Psoas muscle (tissue), 8 donors: ENCODE measurements around the gene GABRR1. TPM values are rescaled to one million over a fixed set of nuclear protein-coding genes. Genes with fewer than 3 reads are reported as not detected.
A peak's percentile ranks its signal among the peaks of the same experiment; 100 is the strongest.

Experiments
- ATAC-seq, 4 donors: fragments of 200-7000 bp; cut with Tn5 transposase; one replicate each; pipeline ENCODE4 v1.9.1; 2020; ENCODE audit warnings: moderate library complexity in 3 of 4, mild to moderate bottlenecking in 2 of 4
- DNase-seq, 2 donors: peaks; one replicate each; pipeline ENCODE4 v3.0.0-alpha.2; 2020
- H3K27ac ChIP-seq: fragments of 200-600 bp; one replicate; pipeline ENCODE4 v1.8.0; 2022
- H3K27me3 ChIP-seq, 3 donors: fragments of 200-600 bp in 1 of 3; one replicate each; pipeline versions ENCODE4 v1.6.1 to v1.8.0; 2013 to 2022; ENCODE audit warnings: low read length in 2 of 3, mild to moderate bottlenecking in 2 of 3, moderate library complexity in 1 of 3; ENCODE audit not compliant: insufficient read depth in 3 of 3
- H3K36me3 ChIP-seq, 2 donors: fragments of 200-600 bp in 1 of 2; one replicate each; pipeline versions ENCODE4 v1.6.1 to v1.8.0; 2013 to 2022; ENCODE audit warnings: low read depth in 1 of 2, mild to moderate bottlenecking in 1 of 2, moderate library complexity in 1 of 2; ENCODE audit not compliant: insufficient read depth in 1 of 2
- H3K4me1 ChIP-seq: fragments of 200-600 bp; one replicate; pipeline ENCODE4 v1.8.0; 2022
- H3K4me3 ChIP-seq: fragments of 200-600 bp; one replicate; pipeline ENCODE4 v1.8.0; 2022; ENCODE audit warnings: mild to moderate bottlenecking
- H3K9me3 ChIP-seq: fragments of 200-600 bp; one replicate; pipeline ENCODE4 v1.8.0; 2022
- WGBS, 3 donors: extraction: QIAGEN DNeasy Blood & Tissue Kit; methylation state at CpG; one replicate each; pipeline versions ENCODE4 v1.1.6 to v1.1.7; 2013; 5-methylcytosine and 5-hydroxymethylcytosine counted together
- intact Hi-C, 2 donors: fragments of 100-400 bp; cut with DNase I; formaldehyde crosslinking; loops; one replicate each; pipeline versions ENCODE4 v1.11.0 to v1.14.2; 2022
- polyA plus RNA-seq, 3 donors: library from polyadenylated mRNA; stranded (reverse); fragments of 200-250 nt; gene quantifications; one replicate each; pipeline ENCODE4 v1.2.3, GENCODE V29; 2013
- total RNA-seq, 4 donors: library from RNA; stranded (reverse); fragmentation: NEBNext Ultra II Directional in 2 of 4; extraction: Animal tissue kit (Norgen Biotek cat#: 25700) in 2 of 4; gene quantifications; one replicate each; pipeline versions ENCODE4 v1.2.1 to v1.2.4, GENCODE V29; 2021 to 2023
- TF ChIP-seq, protein P1 (sequence below): fragments of 200-600 bp; IDR thresholded peaks from one replicate; pipeline ENCODE4 v1.8.0; 2022; ENCODE audit warnings: antibody characterized with exemption
- donor health status: healthy with polysubstance abuse.
- donor health status: DM: no; HTN: no; CAD: no; lungs with moderate emphysema.
- donor health status: Bipolar disorder and iron deficiency.
- donor health status: healthy.
- donor health status: DM: yes; HTN: yes; CAD: no.
- donor health status: DM: no; HTN: no; CAD: no.
- donor health status: DM: no; HTN: no; CAD: no.
- donor health status: DM: yes; HTN: yes; CAD: no.

Gene GABRR1
- total and polyA plus RNA-seq, 7 donors: 0.04 to 0.15 (median 0.10) TPM; not detected in 3

DNA sequence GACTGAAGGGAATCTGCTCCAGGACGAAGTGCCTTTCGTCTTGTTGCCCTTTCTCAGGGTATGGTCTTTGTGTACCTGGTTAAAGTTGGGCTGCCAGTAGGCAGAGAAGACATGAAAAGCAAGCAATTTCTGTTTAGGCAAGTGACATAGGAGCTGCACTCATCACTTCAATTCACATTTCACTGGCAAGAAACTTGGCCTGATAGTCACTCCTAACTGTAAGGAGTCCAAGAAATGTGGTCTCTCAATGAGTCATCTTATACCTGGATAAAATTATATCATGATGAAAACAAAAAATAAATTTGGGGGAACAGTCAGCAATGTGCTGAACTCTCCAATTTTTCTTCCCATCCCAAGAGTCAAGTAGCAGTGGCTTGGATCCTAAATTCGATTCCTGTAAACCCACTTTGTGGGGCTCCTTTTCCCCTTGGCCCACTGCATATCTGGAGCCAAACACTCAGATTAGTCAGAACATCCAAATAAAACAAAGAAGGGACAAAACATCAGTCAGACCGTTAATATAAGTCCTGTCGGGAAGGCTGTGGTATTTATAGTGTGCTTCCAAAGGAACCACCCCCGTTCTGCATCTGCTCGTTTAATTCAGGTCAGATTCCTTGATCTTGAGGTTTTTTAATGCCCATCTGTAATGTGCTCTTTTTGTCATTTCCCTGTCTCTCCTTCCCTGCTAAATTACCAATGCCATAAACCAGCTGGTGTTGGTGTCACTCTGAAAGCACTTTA lies 5.0 kb upstream of the GABRR1 start:
- intact Hi-C loops: no loop called here
- TF ChIP-seq, protein P1, sequence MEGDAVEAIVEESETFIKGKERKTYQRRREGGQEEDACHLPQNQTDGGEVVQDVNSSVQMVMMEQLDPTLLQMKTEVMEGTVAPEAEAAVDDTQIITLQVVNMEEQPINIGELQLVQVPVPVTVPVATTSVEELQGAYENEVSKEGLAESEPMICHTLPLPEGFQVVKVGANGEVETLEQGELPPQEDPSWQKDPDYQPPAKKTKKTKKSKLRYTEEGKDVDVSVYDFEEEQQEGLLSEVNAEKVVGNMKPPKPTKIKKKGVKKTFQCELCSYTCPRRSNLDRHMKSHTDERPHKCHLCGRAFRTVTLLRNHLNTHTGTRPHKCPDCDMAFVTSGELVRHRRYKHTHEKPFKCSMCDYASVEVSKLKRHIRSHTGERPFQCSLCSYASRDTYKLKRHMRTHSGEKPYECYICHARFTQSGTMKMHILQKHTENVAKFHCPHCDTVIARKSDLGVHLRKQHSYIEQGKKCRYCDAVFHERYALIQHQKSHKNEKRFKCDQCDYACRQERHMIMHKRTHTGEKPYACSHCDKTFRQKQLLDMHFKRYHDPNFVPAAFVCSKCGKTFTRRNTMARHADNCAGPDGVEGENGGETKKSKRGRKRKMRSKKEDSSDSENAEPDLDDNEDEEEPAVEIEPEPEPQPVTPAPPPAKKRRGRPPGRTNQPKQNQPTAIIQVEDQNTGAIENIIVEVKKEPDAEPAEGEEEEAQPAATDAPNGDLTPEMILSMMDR: no peak
- H3K36me3 ChIP-seq: no peaks in the 10 kb centered on the region
- no peak overlapping the region for H3K4me3 ChIP-seq
- H3K9me3 ChIP-seq: no peaks in the 10 kb centered on the region
- H3K27me3 ChIP-seq: no peaks in the 10 kb centered on the region
- H3K27ac ChIP-seq: peak overlapping the region; percentile 25
- 23 to 33% (median 30%) methylated on average over 7 of the region's 7 CpGs for WGBS, 3 donors
- DNase-seq (no peak), ATAC-seq (peak; percentile 53 to 89 (median 82))
- peaks cover 18% of the 10 kb centered on the region for H3K4me1 ChIP-seq

DNA sequence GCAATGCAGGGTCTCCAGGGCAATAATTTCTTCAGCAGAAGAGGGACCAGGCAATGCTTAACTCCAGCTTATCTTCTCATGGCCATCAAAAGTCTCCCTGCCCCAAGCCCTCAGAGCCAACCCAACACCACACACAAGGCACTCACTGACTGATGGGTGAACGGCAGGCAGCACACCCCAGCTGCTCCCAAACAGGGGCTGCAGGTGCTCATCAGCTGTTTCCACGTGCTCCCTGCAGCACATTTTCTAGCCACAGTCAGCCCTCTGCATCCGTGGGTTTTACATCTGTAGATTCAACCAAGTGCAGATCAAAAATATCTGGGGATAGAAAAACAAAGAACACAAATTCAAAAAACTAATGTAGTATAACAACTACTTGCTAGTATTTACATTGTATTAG lies 4.0 kb upstream of the GABRR1 start:
- TF ChIP-seq, protein P1: no peak
- DNase-seq: no peak
- WGBS, 3 donors: 67 to 85% (median 69%) methylated on average over 3 of the region's 3 CpGs

DNA sequence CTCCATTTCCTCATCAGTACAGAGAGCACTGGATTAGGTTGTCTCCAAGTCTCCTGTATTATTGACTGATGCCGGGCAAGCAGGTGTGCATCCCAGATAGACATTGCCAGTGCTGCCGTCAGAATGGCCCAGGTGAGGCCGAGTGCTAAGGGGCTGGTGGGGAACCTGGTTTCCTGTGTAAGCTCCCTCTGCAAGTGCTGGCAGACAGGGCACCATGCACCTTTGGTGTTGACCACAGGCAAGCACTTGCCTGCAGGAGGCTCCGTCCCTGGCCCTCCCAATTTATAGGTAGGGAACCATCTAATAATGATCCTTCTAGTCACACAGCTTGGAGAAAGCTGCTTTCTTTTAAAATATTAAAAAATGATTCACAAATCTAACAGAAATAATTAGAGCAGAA lies 747 bp downstream of the GABRR1 start:
- Histone ChIP-seq H3K36me3 (no peaks in the 10 kb centered on the region), H3K27ac (no peak overlapping the region), H3K4me3 (no peak overlapping the region), H3K4me1 (peaks cover 6% of the 10 kb centered on the region), H3K27me3 (no peaks in the 10 kb centered on the region), H3K9me3 (no peaks in the 10 kb centered on the region)
- WGBS, 3 donors: 80 to 94% (median 89%) methylated on average over 4 of the region's 4 CpGs
- TF ChIP-seq, protein P1: no peak
- ATAC-seq (no peak), DNase-seq (no peak)
- intact Hi-C loops: no loop called here

More for the DNA sequence above, 4.0 kb upstream of the GABRR1 start:
- no peaks in the 10 kb centered on the region for H3K27me3 ChIP-seq
- no peak overlapping the region for H3K27ac ChIP-seq
- no peak overlapping the region for H3K4me3 ChIP-seq
- peaks cover 18% of the 10 kb centered on the region for H3K4me1 ChIP-seq
- intact Hi-C loops: no loop called here
- H3K36me3 ChIP-seq: no peaks in the 10 kb centered on the region
- no peak for ATAC-seq
- no peaks in the 10 kb centered on the region for H3K9me3 ChIP-seq

DNA sequence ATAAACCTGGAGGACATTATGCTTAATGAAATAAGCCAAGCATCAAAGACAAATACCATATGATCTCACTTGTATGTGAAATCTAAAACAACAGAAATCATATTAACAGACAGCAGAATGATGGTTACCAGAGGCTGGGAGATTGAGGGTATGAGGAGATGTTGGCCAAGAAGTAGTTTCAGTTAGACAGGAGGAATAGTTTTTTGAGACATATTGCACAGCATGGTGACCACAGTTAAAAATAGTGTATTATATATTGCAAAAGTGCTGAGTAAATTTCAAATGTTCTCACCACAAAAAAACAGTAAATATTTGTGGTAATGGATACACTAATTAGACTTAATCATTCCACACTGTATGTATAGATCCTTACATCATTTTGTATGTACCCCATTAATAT lies 1.8 kb downstream of the GABRR1 start:
- DNase-seq: no peak
- Histone ChIP-seq H3K36me3 (no peaks in the 10 kb centered on the region), H3K27ac (no peak overlapping the region), H3K27me3 (no peaks in the 10 kb centered on the region), H3K4me3 (no peak overlapping the region), H3K4me1 (peaks cover 6% of the 10 kb centered on the region), H3K9me3 (no peaks in the 10 kb centered on the region)
- no peak for ATAC-seq
- intact Hi-C loops: no loop called here
- TF ChIP-seq, protein P1: no peak

DNA sequence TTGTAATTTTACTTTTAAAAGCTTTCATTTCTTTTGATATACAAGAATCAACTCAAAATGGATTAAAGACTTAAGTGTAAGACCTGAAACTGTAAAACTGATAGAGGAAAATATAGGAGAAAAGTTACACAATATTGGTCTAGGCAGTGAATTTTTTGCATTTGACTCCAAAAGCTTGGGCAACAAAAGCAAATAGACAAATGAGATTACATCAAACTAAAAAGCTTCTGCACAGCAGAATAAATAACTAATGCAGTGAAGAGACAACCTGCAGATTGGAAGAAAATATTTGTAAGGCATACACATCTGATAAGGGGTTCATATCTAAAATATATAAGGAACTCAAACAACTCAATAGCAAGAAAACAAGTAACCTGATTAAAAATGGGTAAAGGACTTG lies 3.0 kb downstream of the GABRR1 start:
- ATAC-seq (no peak), DNase-seq (no peak)
- no peaks in the 10 kb centered on the region for H3K9me3 ChIP-seq
- H3K27me3 ChIP-seq: no peaks in the 10 kb centered on the region
- no peak overlapping the region for H3K4me3 ChIP-seq
- H3K36me3 ChIP-seq: no peaks in the 10 kb centered on the region
- TF ChIP-seq, protein P1: no peak
- no peak overlapping the region for H3K27ac ChIP-seq
- H3K4me1 ChIP-seq: peaks cover 6% of the 10 kb centered on the region
- intact Hi-C loops: no loop called here
